Amniotic stem cell (primary cell): ENCODE results near the gene C1QTNF6.

Source experiments
- DNase-seq: peaks from one replicate; lab custom pipeline; 2025; lab: John Stamatoyannopoulos, UW

C1QTNF6 gene

DNA sequence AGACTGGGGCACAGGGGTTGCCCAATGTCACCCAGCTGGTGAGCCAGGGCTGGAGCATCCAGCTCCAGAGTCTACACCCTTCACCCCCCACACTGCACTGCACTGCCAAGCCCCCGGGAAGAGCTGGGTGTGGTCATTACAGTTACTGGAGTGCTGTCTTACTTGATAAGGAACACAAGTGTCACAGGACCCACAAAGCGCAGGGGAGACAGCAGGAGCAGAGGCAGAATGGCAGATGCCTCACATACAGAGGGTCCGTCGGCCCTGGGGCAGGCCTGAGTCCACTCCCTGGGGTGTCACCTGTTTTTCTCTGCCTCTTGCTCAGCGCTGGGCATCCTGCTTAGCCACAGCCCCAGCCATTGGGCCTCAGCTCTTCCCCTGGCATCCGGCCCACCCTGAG, 46.1 kb downstream of the C1QTNF6 start:
- DNase-seq, result no peak

DNA sequence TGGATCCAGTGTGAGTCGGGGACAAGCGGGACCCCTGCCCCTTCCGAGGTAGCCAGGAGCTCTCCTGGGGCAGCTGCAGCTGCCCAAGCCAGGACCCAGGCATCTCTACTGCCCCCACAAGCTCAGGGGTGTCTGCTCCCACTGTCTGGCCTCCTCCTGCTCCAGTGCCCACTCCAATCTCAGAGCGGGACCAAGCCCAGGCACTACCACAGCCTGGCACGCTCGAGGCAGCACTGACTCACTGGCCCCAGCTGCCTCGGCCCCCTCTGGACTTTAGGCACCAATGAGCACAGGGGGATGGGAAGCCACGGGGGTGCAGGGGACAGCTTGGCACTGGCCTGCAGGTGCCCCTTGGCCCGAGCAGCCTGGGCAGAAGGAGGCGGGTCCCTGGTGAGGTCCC, 46.6 kb downstream of the C1QTNF6 start:
- no peak for DNase-seq

DNA sequence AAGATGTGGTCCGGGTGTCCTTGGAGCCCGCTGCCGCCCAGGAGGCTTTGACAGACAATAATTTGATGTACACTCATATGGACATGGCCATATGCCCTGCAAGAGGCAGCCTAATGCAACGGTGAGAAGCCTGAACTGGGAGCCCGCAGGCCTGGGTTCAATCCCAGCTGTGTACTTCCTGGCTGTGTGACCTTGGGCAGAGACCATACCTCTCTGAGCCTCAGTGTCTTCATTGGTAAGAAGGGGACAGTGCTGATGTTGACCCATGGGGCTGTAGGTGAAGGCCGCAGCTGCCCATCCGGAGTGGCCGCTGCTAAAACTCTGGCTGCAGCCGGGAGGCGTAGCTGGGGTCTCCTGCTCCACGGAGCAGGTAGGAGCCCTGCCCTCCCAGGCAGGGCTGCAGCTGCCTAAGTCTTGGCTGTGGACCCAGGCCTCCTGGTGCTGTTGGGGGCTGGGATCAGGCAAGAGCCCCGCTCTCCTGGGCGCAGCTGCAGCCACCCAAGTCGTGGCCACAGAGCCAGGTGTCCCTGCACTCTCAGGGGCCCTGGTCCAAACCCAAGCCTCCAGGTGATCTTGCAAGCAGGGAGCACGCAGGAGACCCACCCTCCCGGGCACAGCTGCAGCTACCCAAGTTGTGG, 47.2 kb downstream of the C1QTNF6 start:
- no peak for DNase-seq

DNA sequence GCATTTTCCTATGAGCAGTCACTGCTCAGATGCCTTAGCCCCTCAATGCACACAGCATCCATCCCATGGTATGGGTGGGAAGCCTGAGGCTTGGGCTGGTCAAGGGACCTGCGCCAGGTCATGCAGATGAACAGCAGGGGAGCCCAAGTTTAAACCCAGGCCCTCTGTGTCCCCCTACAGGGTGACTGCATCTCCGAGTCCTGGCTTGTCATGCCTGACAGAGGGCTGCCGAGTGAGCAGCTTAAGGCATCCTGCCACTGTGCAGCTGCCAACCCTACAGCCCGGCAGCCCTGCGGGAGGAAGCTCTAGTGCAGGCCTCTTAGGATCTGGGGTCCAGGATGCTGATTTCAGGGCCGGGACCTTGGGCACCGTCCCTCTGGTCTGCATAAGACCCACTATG, 48.3 kb downstream of the C1QTNF6 start:
- no peak for DNase-seq

DNA sequence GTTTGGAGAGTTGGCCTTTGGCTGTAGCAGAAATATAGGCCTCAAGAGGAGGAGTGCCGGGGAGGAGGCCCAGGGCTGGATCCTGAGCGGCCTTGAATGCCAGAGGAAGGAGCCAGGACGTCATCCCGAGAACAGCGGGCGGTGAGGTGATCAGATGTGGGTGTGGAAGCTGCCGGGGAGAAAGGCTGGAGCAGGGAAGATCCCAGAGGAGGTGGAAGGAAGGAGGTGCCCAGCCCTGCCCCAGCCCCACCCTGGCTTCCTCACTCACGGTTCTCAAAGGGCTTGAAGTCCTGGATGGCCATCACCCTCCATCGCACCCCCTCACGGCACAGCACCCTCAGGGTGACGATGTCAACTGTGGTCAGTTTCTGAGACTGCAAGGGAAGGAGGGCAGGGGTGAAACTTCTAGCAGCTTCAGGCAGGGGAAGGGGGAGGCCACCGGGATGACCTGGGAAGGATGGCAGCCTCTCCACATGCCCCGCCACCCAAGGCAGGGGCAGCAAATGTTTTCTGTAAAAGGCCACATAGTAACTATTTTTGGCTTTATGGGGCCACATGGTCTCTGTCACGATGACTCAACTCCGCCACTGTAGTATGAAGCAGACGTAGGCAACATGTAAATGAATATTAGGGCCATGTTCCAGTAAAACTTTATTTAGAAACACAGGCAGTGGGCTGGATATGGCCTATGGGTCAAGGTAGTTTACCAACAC, 49.0 kb downstream of the C1QTNF6 start:
- DNase-seq, result no peak

DNA sequence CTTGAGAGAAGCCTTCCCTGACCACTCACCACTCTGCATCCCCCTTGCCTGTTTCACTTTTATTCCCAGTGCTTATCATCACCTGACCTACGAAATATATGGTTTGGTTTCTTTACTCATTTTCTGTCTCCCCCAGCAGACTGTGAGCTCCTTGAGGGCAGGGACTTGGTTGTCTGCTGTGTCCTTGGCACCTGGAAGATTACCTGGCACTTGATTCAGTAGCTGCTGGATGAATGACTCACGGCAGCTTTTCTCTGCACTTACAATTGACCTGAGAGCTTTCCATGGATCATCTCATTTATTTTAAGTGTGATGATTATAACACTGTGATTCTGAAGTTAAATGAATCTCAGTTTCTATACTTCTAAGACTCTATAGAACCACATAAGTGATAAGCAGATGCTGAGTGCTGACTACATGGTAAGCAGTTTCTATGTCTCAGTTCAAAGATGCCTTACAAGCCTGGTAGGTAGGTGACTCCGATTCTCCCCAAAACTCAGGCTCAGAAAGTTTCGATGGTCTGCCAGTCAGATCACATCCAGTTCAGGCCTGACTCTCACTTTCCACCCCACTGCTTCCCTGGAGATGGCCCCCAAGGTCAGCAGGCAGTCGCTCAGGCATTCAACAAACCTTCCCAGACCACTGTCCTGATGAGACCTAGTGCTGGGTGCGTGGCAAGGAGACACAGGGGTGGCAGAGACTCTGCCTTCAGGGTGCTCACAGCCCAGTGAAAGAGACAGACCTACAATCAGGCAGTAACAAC, 50.0 kb downstream of the C1QTNF6 start:
- no peak for DNase-seq

DNA sequence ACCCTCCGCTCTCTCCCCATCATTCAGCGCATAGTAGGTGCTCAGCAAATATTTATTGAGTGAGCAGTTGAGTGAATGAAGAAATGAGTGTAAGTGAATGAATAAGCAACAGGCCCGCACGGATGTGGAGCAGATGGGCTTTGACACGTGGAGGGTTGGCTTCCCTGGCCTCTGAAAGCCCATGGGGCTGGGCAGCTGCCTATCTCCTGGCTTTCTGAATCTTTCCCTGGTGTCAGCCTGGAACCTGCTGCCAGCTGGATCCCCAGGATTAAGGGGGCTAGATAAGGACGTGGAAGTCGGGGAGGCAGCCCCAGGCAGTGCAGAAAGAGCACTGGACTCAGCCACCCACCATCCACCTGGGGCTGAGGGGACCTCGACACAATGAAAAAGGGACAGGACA, 50.9 kb downstream of the C1QTNF6 start:
- DNase-seq, result no peak

DNA sequence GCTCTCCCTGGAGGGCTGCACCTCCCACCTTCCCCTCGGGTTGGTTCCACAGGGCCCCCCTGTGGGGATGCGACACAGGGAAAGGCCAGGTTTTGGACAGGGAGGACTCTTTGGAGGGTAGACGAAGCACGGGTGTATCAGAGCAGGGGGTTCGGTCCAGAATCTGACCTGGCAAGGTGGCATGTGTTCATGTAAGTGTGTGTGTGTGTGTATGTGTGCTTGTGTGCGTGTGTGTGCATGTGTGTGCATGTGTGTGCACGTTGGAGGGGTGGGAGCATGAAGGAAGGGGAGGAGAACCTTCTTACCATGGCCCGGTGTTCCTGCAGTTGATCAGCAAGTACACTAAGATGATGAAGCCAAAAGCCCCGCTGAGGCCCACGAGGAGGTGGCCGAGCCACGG, 53.0 kb downstream of the C1QTNF6 start:
- DNase-seq, result no peak

DNA sequence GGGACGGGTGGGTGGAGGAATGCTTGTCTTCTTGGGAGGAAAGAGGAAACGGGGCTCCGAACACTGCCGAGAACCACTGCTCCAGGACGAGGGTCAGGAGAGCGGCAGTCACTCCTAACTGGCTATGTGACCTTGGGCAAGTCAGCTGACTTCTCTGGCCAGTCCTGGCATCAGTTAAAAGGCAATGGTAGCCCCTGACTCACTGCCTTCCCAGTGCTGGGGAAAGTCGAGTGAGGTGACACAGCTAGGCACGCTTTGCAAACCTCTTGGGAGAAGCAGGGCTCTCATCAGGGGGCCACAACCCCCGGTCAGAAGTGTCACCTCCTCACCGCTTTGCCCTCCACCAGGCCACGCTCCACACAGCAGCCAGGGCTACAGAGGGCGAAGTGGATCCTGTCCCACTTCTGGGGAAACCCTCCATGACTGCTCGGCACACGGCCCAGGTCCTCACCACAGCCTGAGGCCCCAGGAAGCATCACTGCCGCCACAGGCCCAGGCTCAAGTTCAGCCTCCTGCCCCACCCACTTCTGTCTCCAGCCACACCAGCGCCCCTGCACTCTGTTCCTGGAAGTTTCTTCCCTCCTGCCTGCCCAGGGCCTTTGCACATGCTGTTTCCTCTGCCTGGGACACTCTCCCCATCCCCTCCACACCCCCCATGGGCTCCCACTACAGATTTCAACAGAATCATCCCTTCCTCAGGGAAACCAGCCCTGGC, 54.6 kb downstream of the C1QTNF6 start:
- DNase-seq, result no peak

DNA sequence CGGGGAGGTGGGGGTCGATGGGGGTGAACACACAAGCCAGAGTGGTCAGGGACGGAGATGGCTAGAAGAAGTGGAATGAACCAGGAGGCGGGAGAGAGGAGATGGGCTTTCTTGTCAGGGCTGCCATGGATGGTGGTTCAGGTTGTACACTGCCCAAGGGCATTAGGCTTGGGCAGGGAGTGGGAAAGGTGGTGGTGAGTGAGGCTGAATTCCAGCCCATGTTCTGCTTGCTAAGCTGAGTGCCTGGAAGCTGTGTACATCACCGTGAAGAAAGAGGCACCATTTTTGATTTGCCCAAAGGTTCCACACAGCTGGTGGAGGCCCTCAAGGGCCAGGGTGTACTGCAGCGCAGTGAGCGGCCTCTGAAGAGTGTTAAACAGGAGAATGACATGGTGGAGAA, 55.3 kb downstream of the C1QTNF6 start:
- DNase-seq, result no peak
